Measurements from ENCODE around the gene CIART.

DNA sequence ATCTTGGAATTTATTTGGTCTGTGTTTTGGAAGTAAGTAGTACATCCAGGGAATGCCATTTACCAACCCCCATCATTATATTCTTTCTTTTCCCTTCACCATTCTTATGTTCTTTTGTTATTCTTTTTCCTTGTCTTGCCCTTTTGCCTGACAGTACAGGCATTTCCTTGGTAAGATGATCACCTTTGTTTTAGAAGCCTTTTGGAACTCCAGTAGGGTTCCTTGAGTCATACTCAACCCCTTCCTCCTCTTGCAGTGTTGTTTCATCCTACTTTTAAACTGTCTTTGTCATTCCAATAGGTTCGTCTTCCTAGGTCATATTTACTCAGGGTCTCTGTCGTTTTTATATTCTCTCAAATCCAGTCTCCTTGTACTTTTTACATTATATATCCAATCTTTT, 20.5 kb downstream of the CIART start:
- TF ChIP-seq, protein P1, sequence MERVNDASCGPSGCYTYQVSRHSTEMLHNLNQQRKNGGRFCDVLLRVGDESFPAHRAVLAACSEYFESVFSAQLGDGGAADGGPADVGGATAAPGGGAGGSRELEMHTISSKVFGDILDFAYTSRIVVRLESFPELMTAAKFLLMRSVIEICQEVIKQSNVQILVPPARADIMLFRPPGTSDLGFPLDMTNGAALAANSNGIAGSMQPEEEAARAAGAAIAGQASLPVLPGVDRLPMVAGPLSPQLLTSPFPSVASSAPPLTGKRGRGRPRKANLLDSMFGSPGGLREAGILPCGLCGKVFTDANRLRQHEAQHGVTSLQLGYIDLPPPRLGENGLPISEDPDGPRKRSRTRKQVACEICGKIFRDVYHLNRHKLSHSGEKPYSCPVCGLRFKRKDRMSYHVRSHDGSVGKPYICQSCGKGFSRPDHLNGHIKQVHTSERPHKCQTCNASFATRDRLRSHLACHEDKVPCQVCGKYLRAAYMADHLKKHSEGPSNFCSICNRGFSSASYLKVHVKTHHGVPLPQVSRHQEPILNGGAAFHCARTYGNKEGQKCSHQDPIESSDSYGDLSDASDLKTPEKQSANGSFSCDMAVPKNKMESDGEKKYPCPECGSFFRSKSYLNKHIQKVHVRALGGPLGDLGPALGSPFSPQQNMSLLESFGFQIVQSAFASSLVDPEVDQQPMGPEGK (CRISPR knock-in tag; IDR thresholded peaks at IDR 0.05; ENCODE audit: borderline replicate concordance), result no peak
- no peak for TF ChIP-seq CSDC2 (CRISPR knock-in tag; IDR thresholded peaks at IDR 0.05)
- no peak for TF ChIP-seq ZNF8 (CRISPR knock-in tag; IDR thresholded peaks at IDR 0.05)
- TF ChIP-seq ISL1 (CRISPR knock-in tag; IDR thresholded peaks at IDR 0.05), result no peak
